Tibial nerve (tissue), 4 donors: ENCODE measurements around the gene TRHDE. TPM values are rescaled to one million over a fixed set of nuclear protein-coding genes. Genes with fewer than 3 reads are reported as not detected.

Source experiments
- DNase-seq, 2 donors: peaks; one replicate each; pipeline ENCODE4 v3.0.0-alpha.2; 2019; ENCODE audit warnings: low spot score in 2 of 2
- H3K27ac ChIP-seq, 4 donors: fragments of 200-600 bp; sonication (generic) in 3 of 4; one replicate each; pipeline ENCODE4 v1.5.1; 2017 to 2019; ENCODE audit warnings: mild to moderate bottlenecking in 1 of 4
- H3K27me3 ChIP-seq, 2 donors: fragments of 200-600 bp; sonication (generic) in 1 of 2; one replicate each; pipeline versions ENCODE4 v1.5.1 to v1.6.0; 2017 to 2019
- H3K36me3 ChIP-seq, 3 donors: fragments of 200-600 bp; sonication (generic); one replicate each; pipeline ENCODE4 v1.5.1; 2018 to 2019
- H3K4me1 ChIP-seq, 4 donors: fragments of 200-600 bp; sonication (generic) in 3 of 4; one replicate each; pipeline ENCODE4 v1.5.1; 2017 to 2019
- H3K4me3 ChIP-seq, 4 donors: fragments of 200-600 bp; sonication (generic) in 3 of 4; one replicate each; pipeline ENCODE4 v1.5.1; 2017 to 2019; ENCODE audit warnings: mild to moderate bottlenecking in 1 of 4, moderate library complexity in 1 of 4
- H3K9me3 ChIP-seq, 4 donors: fragments of 200-600 bp; sonication (generic) in 3 of 4; one replicate each; pipeline ENCODE4 v1.5.1; 2017 to 2019
- CTCF ChIP-seq, 5 experiments: fragments of 200-600 bp in 3 of 5; fragments of 450-650 bp in 2 of 5; sonication (generic) in 3 of 5; IDR thresholded peaks; one replicate each; pipeline ENCODE4 v1.5.1; 2016 to 2019; ENCODE audit warnings: antibody characterized with exemption in 5 of 5, mild to moderate bottlenecking in 3 of 5, moderate library complexity in 2 of 5
- EP300 ChIP-seq, 2 donors: sonication (generic); formaldehyde crosslinking; IDR thresholded peaks; one replicate each; pipeline ENCODE4 v1.6.1; 2017; ENCODE audit warnings: antibody characterized with exemption in 2 of 2, mild to moderate bottlenecking in 1 of 2
- POLR2A ChIP-seq, 2 donors: fragments of 450-650 bp; IDR thresholded peaks; one replicate each; pipeline ENCODE4 v1.6.1; 2017; ENCODE audit warnings: antibody characterized with exemption in 2 of 2, mild to moderate bottlenecking in 2 of 2, moderate library complexity in 2 of 2
- WGBS, 2 donors: methylation state at CpG; one replicate each; pipeline ENCODE4 v1.1.5; 2018; 5-methylcytosine and 5-hydroxymethylcytosine counted together
- total RNA-seq, 4 donors: library from RNA; depleted of rRNA; stranded (reverse); fragments of >200 nt; gene quantifications; one replicate each; pipeline ENCODE4 v1.1.0, GENCODE V29; 2016

The TRHDE gene
- 10 to 100 TPM in 1 of 4 donors, 1 to 10 TPM in 2, under 1 TPM in 1; 0.98 to 11.1 (median 2.8) TPM for total RNA-seq

- peak within 1 kb of the TSS; percentile 38 to 66 (median 60) for H3K4me3 ChIP-seq
- 2 to 5% methylated on average over 53 to 59 of the region's 60 CpGs for WGBS, 2 donors
- no peaks in the 10 kb centered on the region for H3K9me3 ChIP-seq
- peaks cover 0 to 33% (median 0%) of the 10 kb centered on the region in 4 donors for H3K4me1 ChIP-seq
- peak within 1 kb of the TSS in 2 of 4 donors; percentile 29 to 34 for H3K27ac ChIP-seq
- TF ChIP-seq EP300 (IDR thresholded peaks at IDR 0.05) = no peak
- no peak for TF ChIP-seq CTCF (IDR thresholded peaks at IDR 0.05)
- TF ChIP-seq POLR2A (IDR thresholded peaks at IDR 0.05) = no peak
- DNase-seq = no peak
- no peaks in the 10 kb centered on the region for H3K36me3 ChIP-seq
- peaks cover 0 to 44% of the 10 kb centered on the region in 2 donors for H3K27me3 ChIP-seq
Observed at GRCh38 chr12:72272091-72272661, at the start of gene TRHDE. Gene TRHDE (plus strand): TSS chr12:72272370. CDS start chr12:72272644, 274 bp downstream.

- Histone ChIP-seq H3K27me3 (no peaks in the 10 kb centered on the region), H3K4me3 (no peak overlapping the region), H3K27ac (no peak overlapping the region), H3K9me3 (no peaks in the 10 kb centered on the region), H3K4me1 (no peaks in the 10 kb centered on the region), H3K36me3 (no peaks in the 10 kb centered on the region)
- no peak for DNase-seq
- TF ChIP-seq EP300 (IDR thresholded peaks at IDR 0.05) = no peak
- no peak for TF ChIP-seq POLR2A (IDR thresholded peaks at IDR 0.05)
- TF ChIP-seq CTCF (IDR thresholded peaks at IDR 0.05) = no peak
- WGBS, 2 donors = 82 to 87% methylated on average over 1 of the region's 1 CpG
Observed at GRCh38 chr12:72226510-72226909, 45.7 kb upstream of the TRHDE start.

GRCh38 chr12:72228424-72228823, 43.7 kb upstream of the TRHDE start:
- no peaks in the 10 kb centered on the region for H3K36me3 ChIP-seq
- H3K27ac ChIP-seq = no peak overlapping the region
- H3K4me3 ChIP-seq = no peak overlapping the region
- H3K27me3 ChIP-seq = no peaks in the 10 kb centered on the region
- no peaks in the 10 kb centered on the region for H3K9me3 ChIP-seq
- TF ChIP-seq CTCF (IDR thresholded peaks at IDR 0.05) = no peak
- no peak for TF ChIP-seq POLR2A (IDR thresholded peaks at IDR 0.05)
- TF ChIP-seq EP300 (IDR thresholded peaks at IDR 0.05) = no peak
- H3K4me1 ChIP-seq = no peaks in the 10 kb centered on the region
- DNase-seq = no peak

- Histone ChIP-seq H3K9me3 (no peaks in the 10 kb centered on the region), H3K4me3 (no peak overlapping the region), H3K27me3 (no peaks in the 10 kb centered on the region), H3K27ac (no peak overlapping the region), H3K4me1 (no peaks in the 10 kb centered on the region), H3K36me3 (no peaks in the 10 kb centered on the region)
- 23 to 35% methylated on average over 4 of the region's 4 CpGs for WGBS, 2 donors
- no peak for TF ChIP-seq EP300 (IDR thresholded peaks at IDR 0.05)
- no peak for TF ChIP-seq CTCF (IDR thresholded peaks at IDR 0.05)
- no peak for TF ChIP-seq POLR2A (IDR thresholded peaks at IDR 0.05)
- DNase-seq = no peak
Observed at GRCh38 chr12:72230589-72230988, 41.6 kb upstream of the TRHDE start.

- WGBS, 2 donors = 81 to 88% methylated on average over 2 of the region's 2 CpGs
- Histone ChIP-seq H3K36me3 (no peaks in the 10 kb centered on the region), H3K27me3 (no peaks in the 10 kb centered on the region), H3K4me1 (no peaks in the 10 kb centered on the region), H3K4me3 (no peak overlapping the region), H3K27ac (no peak overlapping the region), H3K9me3 (no peaks in the 10 kb centered on the region)
- TF ChIP-seq CTCF (IDR thresholded peaks at IDR 0.05) (no peak), POLR2A (IDR thresholded peaks at IDR 0.05) (no peak), EP300 (IDR thresholded peaks at IDR 0.05) (no peak)
- DNase-seq = no peak
Observed at GRCh38 chr12:72234886-72235285, 37.3 kb upstream of the TRHDE start.
